Caco-2 (cell line): ENCODE measurements around the gene ANKRD16. TPM values are rescaled to one million over a fixed set of nuclear protein-coding genes. Genes with fewer than 3 reads are reported as not detected.
"Not testable (repeated sequence)": the region's sequence is repeated elsewhere in the genome, so short reads cannot be mapped to it uniquely, and the experiment has no call there.

Experiments
- BruUV-seq: library from RNA; stranded (reverse); fragments of 400-500 nt; replicated peaks from 2 replicates; lab custom pipeline; 2021; lab: Mats Ljungman, UMichigan
- CTCF ChIA-PET: fragments of 300-600 bp; sonication (Branson Sonifier 250); formaldehyde crosslinking; loops from one replicate; lab custom pipeline; 2022; ENCODE audit warnings: antibody characterized with exemption; lab: Charles Lee
- POLR2A ChIA-PET: fragments of 300-600 bp; sonication (Branson Sonifier 250); formaldehyde crosslinking; loops from one replicate; lab custom pipeline; 2022; ENCODE audit warnings: antibody characterized with exemption; lab: Charles Lee
- DNase-seq, 2 experiments: peaks; one replicate each; pipeline versions ENCODE4 v3.0.0 to v3.0.0-alpha.2; 2020 to 2022
- H3K27me3 ChIP-seq: replicated peaks from 2 replicates; pipeline ENCODE4 v1.6.0; 2011; ENCODE audit warnings: low read length; ENCODE audit not compliant: control insufficient read depth, insufficient read depth
- H3K36me3 ChIP-seq: 2 replicates; pipeline ENCODE4 v1.5.1; 2011; ENCODE audit warnings: low read length; ENCODE audit not compliant: control insufficient read depth, insufficient read depth
- H3K4me1 ChIP-seq: fragments of 250-450 bp; sonication (Bioruptor Pico); 2 replicates; pipeline ENCODE4 v1.5.1; 2020; ENCODE audit warnings: mild to moderate bottlenecking
- H3K4me3 ChIP-seq: 2 replicates; pipeline ENCODE4 v1.5.1; 2011; ENCODE audit warnings: low read depth, mild to moderate bottlenecking, control low read depth, low read length
- H3K9me3 ChIP-seq: fragments of 250-450 bp; sonication (Bioruptor Pico); 2 replicates; pipeline ENCODE4 v1.5.1; 2020; ENCODE audit warnings: mild to moderate bottlenecking, moderate library complexity
- H3K27ac Mint-ChIP-seq: one replicate; pipeline ENCODE4 v1.8.0; 2022; ENCODE audit warnings: mixed read lengths; ENCODE audit not compliant: unreplicated experiment
- H3K27me3 Mint-ChIP-seq: one replicate; pipeline ENCODE4 v1.8.0; 2022; ENCODE audit warnings: mixed read lengths; ENCODE audit not compliant: insufficient read depth, unreplicated experiment
- H3K36me3 Mint-ChIP-seq: one replicate; pipeline ENCODE4 v1.8.0; 2022; ENCODE audit warnings: mild to moderate bottlenecking, mixed read lengths; ENCODE audit not compliant: insufficient read depth, unreplicated experiment
- H3K4me1 Mint-ChIP-seq: one replicate; pipeline ENCODE4 v1.8.0; 2022; ENCODE audit warnings: low read depth, mixed read lengths; ENCODE audit not compliant: unreplicated experiment
- H3K4me3 Mint-ChIP-seq: one replicate; pipeline ENCODE4 v1.8.0; 2022; ENCODE audit warnings: mild to moderate bottlenecking, moderate library complexity, mixed read lengths; ENCODE audit not compliant: unreplicated experiment
- H3K9me3 Mint-ChIP-seq: one replicate; pipeline ENCODE4 v1.8.0; 2022; ENCODE audit warnings: mixed read lengths; ENCODE audit not compliant: unreplicated experiment
- CTCF ChIP-seq, 2 experiments: fragments of 200-600 bp in 1 of 2; IDR thresholded peaks; 1 replicate in 1 of 2; 2 replicates in 1 of 2; pipeline versions ENCODE4 v1.5.1 to v1.8.0; 2011 to 2022; ENCODE audit warnings: antibody characterized with exemption in 1 of 2, control low read depth in 1 of 2, inconsistent platforms in 1 of 2, low read depth in 1 of 2, low read length in 1 of 2, mild to moderate bottlenecking in 1 of 2, moderate library complexity in 1 of 2; ENCODE audit not compliant: insufficient read depth in 1 of 2, severe bottlenecking in 1 of 2, unreplicated experiment in 1 of 2
- intact Hi-C: fragments of 100-400 bp; cut with micrococcal nuclease; formaldehyde crosslinking; loops from one replicate; pipeline ENCODE4 v1.10.0; 2022; ENCODE audit not compliant: unreplicated experiment
- total RNA-seq: library from RNA; stranded (reverse); gene quantifications from 2 replicates; pipeline ENCODE4 v1.2.3, GENCODE V29; 2022

Gene ANKRD16
- total RNA-seq, 1 experiment from 2014 or later, result 20.2 TPM

GRCh38 chr10:5856701-5857004 lies 33.0 kb downstream of the ANKRD16 start:
- H3K4me3 ChIP-seq, result no peak overlapping the region

DNA sequence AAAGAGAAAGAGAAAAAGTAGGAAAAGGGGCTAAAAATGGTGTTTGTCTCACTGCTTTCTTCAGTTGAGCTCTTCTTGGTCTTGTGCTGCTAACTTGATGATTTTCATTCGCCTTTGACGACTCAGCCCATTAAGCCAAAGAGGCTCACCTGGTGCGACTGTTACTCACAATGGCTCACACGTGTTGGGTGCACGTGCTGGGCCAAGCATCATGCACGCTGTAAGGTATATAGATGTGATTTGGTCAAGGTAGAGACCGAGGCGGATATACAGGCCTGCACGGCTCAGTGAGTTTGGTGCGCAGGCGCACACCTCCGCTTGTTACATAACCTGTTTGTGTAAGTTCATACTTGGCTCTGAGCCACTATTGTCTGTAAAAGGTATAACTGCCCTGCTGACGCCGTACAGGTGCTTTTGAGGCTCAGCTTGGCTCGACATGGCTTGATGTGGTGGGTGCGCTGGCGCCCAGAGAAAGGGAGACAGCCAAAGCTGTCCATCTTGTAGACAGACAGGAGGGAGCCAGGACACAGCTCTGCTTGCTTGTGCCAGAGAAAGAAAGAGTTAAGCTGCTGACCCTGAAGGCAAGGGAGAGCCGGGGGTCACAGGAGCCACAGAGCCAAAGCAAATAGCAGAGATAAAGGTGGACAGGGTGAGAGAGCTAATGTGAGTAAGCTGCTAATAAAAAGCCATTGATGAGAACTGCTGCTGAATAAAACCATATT lies 33.6 kb downstream of the ANKRD16 start:
- Histone ChIP-seq H3K4me3 (no peak overlapping the region), H3K4me1 (peaks cover 2% of the 10 kb centered on the region; the same call in 1 of the 2 replicates), H3K9me3 (no peaks in the 10 kb centered on the region), H3K27me3 (no peaks in the 10 kb centered on the region), H3K36me3 (no peaks in the 10 kb centered on the region)
- Mint-ChIP-seq H3K9me3 (no peaks in the 10 kb centered on the region), H3K36me3 (no peaks in the 10 kb centered on the region), H3K4me3 (no peak overlapping the region), H3K4me1 (no peaks in the 10 kb centered on the region), H3K27me3 (no peaks in the 10 kb centered on the region), H3K27ac (no peak overlapping the region)
- intact Hi-C loops, result no loop called here
- BruUV-seq, result no TSS peak
- DNase-seq, result no peak
- ChIA-PET CTCF (no interaction called here), POLR2A (no interaction called here)
- TF ChIP-seq CTCF (IDR thresholded peaks at IDR 0.05; ENCODE audit: insufficient read depth in 1 of 2, low read depth in 1 of 2, low read length in 1 of 2, severe bottlenecking in 1 of 2, unreplicated experiment in 1 of 2), result no peak

More at GRCh38 chr10:5856701-5857004, 33.0 kb downstream of the ANKRD16 start:
- intact Hi-C loops, result no loop called here
- POLR2A ChIA-PET, result no interaction called here
- no peaks in the 10 kb centered on the region for H3K9me3 Mint-ChIP-seq
- no peak for DNase-seq
- H3K4me1 Mint-ChIP-seq, result no peaks in the 10 kb centered on the region
- no peak overlapping the region for H3K4me3 Mint-ChIP-seq
- no TSS peak for BruUV-seq
- CTCF ChIA-PET, result no interaction called here
- H3K27ac Mint-ChIP-seq, result no peak overlapping the region
- H3K36me3 ChIP-seq, result no peaks in the 10 kb centered on the region
- H3K9me3 ChIP-seq, result no peaks in the 10 kb centered on the region
- H3K27me3 ChIP-seq, result no peaks in the 10 kb centered on the region
- no peaks in the 10 kb centered on the region for H3K36me3 Mint-ChIP-seq
- H3K4me1 ChIP-seq, result peaks cover 5% of the 10 kb centered on the region; the same call in 1 of the 2 replicates
- no peaks in the 10 kb centered on the region for H3K27me3 Mint-ChIP-seq
- TF ChIP-seq CTCF (IDR thresholded peaks at IDR 0.05; ENCODE audit: insufficient read depth in 1 of 2, low read depth in 1 of 2, low read length in 1 of 2, severe bottlenecking in 1 of 2, unreplicated experiment in 1 of 2), result no peak

- Histone ChIP-seq H3K36me3 (no peaks in the 10 kb centered on the region), H3K4me3 (no peak overlapping the region), H3K4me1 (no peaks in the 10 kb centered on the region), H3K27me3 (no peaks in the 10 kb centered on the region), H3K9me3 (no peaks in the 10 kb centered on the region)
- no peaks in the 10 kb centered on the region for H3K36me3 Mint-ChIP-seq
- H3K9me3 Mint-ChIP-seq, result no peaks in the 10 kb centered on the region
- H3K4me3 Mint-ChIP-seq, result no peak overlapping the region
- intact Hi-C loops, result no loop called here
- no peaks in the 10 kb centered on the region for H3K27me3 Mint-ChIP-seq
- no peaks in the 10 kb centered on the region for H3K4me1 Mint-ChIP-seq
- no peak for TF ChIP-seq CTCF (IDR thresholded peaks at IDR 0.05; ENCODE audit: insufficient read depth in 1 of 2, low read depth in 1 of 2, low read length in 1 of 2, severe bottlenecking in 1 of 2, unreplicated experiment in 1 of 2)
- POLR2A ChIA-PET, result no interaction called here
- CTCF ChIA-PET, result no interaction called here
- no TSS peak for BruUV-seq
- H3K27ac Mint-ChIP-seq, result no peak overlapping the region
- no peak for DNase-seq
These were observed 35.6 kb downstream of the ANKRD16 start for GRCh38 chr10:5854131-5854475.

DNA sequence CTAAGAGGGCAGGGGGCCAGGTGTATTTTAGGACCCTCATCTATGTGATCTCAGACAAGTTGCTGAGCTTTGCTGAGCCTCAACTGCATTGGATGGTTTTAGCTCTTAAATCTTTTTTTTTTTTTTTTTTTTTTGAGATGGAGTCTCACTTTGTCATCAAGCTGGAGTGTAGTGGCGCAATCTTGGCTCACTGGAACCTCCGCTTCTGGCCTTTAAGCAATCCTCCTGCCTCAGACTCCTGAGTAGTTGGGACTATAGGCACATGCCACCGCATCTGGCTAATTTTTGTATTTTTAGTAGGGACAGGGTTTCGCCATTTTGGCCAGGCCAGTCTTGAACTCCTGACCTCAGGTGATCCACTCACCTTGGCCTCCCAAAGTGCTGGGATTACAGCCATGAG lies 43.0 kb downstream of the ANKRD16 start:
- H3K27me3 Mint-ChIP-seq, H3K9me3 Mint-ChIP-seq, H3K9me3 ChIP-seq, H3K36me3 Mint-ChIP-seq, H3K4me3 ChIP-seq, DNase-seq, H3K4me1 Mint-ChIP-seq, H3K27ac Mint-ChIP-seq, H3K4me1 ChIP-seq, intact Hi-C loops, H3K4me3 Mint-ChIP-seq, CTCF ChIA-PET, H3K27me3 ChIP-seq, H3K36me3 ChIP-seq, BruUV-seq: not testable (repeated sequence)
- POLR2A ChIA-PET, result interaction anchor here (0.6 kb wide), 1 partner anchor 23 kb away, joined by 3 read pairs; no protein-coding TSS in a partner anchor
